NCI-H345 treated with DMSO at 0.1 percent for 48 hours (cell line): ENCODE results near the gene IPCEF1.

Experiments used
- DNase-seq: peaks from one replicate; lab custom pipeline; 2025; ENCODE audit not compliant: unreplicated experiment; lab: John Stamatoyannopoulos, UW

Gene IPCEF1

GRCh38 chr6:154356690-154357089 lies at the start of gene IPCEF1:
IPCEF1 (minus strand) TSS chr6:154356803; CDS start chr6:154265947, 90,856 bp downstream.
- DNase-seq, result no peak

GRCh38 chr6:154406301-154406700 lies 49.7 kb upstream of the IPCEF1 start:
- no peak for DNase-seq

GRCh38 chr6:154404791-154405400 lies 48.3 kb upstream of the IPCEF1 start:
- DNase-seq, result no peak

- no peak for DNase-seq
Measured at GRCh38 chr6:154403788-154404187, 47.2 kb upstream of the IPCEF1 start.

GRCh38 chr6:154402081-154402780 lies 45.6 kb upstream of the IPCEF1 start:
- DNase-seq, result no peak

GRCh38 chr6:154399097-154399496 lies 42.5 kb upstream of the IPCEF1 start:
- DNase-seq, result no peak

- DNase-seq, result no peak
Measured at GRCh38 chr6:154397491-154398195, 41.0 kb upstream of the IPCEF1 start.

GRCh38 chr6:154395878-154396277 lies 39.3 kb upstream of the IPCEF1 start:
- no peak for DNase-seq

GRCh38 chr6:154395316-154395715 lies 38.7 kb upstream of the IPCEF1 start:
- no peak for DNase-seq

- no peak for DNase-seq
Measured at GRCh38 chr6:154394571-154394970, 38.0 kb upstream of the IPCEF1 start.

GRCh38 chr6:154390034-154390433 lies 33.4 kb upstream of the IPCEF1 start:
- no peak for DNase-seq

- DNase-seq, result no peak
Measured at GRCh38 chr6:154388803-154389202, 32.2 kb upstream of the IPCEF1 start.

- DNase-seq, result no peak
Measured at GRCh38 chr6:154386848-154387717, 30.5 kb upstream of the IPCEF1 start.

GRCh38 chr6:154384191-154384590 lies 27.6 kb upstream of the IPCEF1 start:
- DNase-seq, result no peak

- DNase-seq, result no peak
Measured at GRCh38 chr6:154383273-154383672, 26.7 kb upstream of the IPCEF1 start.

GRCh38 chr6:154382740-154383139 lies 26.1 kb upstream of the IPCEF1 start:
- DNase-seq, result no peak

GRCh38 chr6:154381548-154381947 lies 24.9 kb upstream of the IPCEF1 start:
- no peak for DNase-seq

- DNase-seq, result no peak
Measured at GRCh38 chr6:154380741-154381140, 24.1 kb upstream of the IPCEF1 start.

- no peak for DNase-seq
Measured at GRCh38 chr6:154379585-154379984, 23.0 kb upstream of the IPCEF1 start.

GRCh38 chr6:154378518-154378917 lies 21.9 kb upstream of the IPCEF1 start:
- DNase-seq, result no peak

GRCh38 chr6:154377726-154378125 lies 21.1 kb upstream of the IPCEF1 start:
- DNase-seq, result no peak
